SK-N-SH (cell line): ENCODE data around the gene NDUFB8. TPM values are rescaled to one million over a fixed set of nuclear protein-coding genes. Genes with fewer than 3 reads are reported as not detected.

Experiments
- CTCF ChIA-PET: fragments of 300-600, 350-600 bp; formaldehyde crosslinking; extraction: SDS; loops from one replicate; lab custom pipeline; 2021; lab: Yijun Ruan, JAX
- POLR2A ChIA-PET: fragments of 350-600 bp; sonication (Branson Sonifier 250); formaldehyde crosslinking; extraction: SDS; loops from one replicate; lab custom pipeline; 2020; ENCODE audit warnings: antibody characterized with exemption, inconsistent platforms; lab: Yijun Ruan, JAX
- DNase-seq: peaks from one replicate; pipeline ENCODE4 v3.0.0; 2012
- H2AFZ ChIP-seq: fragments of 200-600 bp; sonication (generic); 2 replicates; pipeline ENCODE4 v1.8.1; 2016; ENCODE audit warnings: antibody characterized with exemption, mild to moderate bottlenecking, low read depth
- H3F3A ChIP-seq: fragments of 200-600 bp; sonication (generic); replicated peaks from 2 replicates; pipeline ENCODE3; 2016; ENCODE audit warnings: antibody characterized with exemption, mild to moderate bottlenecking; ENCODE audit not compliant: insufficient read depth
- H3K27ac ChIP-seq, 2 experiments: fragments of 200-500 bp in 1 of 2; fragments of 200-600 bp in 1 of 2; sonication (Bioruptor generic) in 1 of 2; sonication (generic), shearing (Covaris generic) in 1 of 2; 2 replicates each; pipeline versions ENCODE4 v1.5.1 to v1.6.1; 2014 to 2016; ENCODE audit warnings: low read depth in 2 of 2, inconsistent platforms in 1 of 2, low read length in 1 of 2, mild to moderate bottlenecking in 1 of 2, mixed read lengths in 1 of 2
- H3K27me3 ChIP-seq: fragments of 200-600 bp; sonication (generic), shearing (Covaris generic); 2 replicates; pipeline ENCODE4 v1.6.1; 2016; ENCODE audit warnings: mixed run types; ENCODE audit not compliant: insufficient read depth
- H3K36me3 ChIP-seq, 2 experiments: fragments of 200-500 bp in 1 of 2; fragments of 200-600 bp in 1 of 2; sonication (Bioruptor generic) in 1 of 2; sonication (generic) in 1 of 2; replicated peaks in 1 of 2; 2 replicates each; pipeline versions ENCODE3 to v1.5.1; 2014 to 2016; ENCODE audit warnings: low read length in 1 of 2, mild to moderate bottlenecking in 1 of 2; ENCODE audit not compliant: insufficient read depth in 2 of 2, control insufficient read depth in 1 of 2
- H3K4me1 ChIP-seq, 2 experiments: fragments of 200-500 bp in 1 of 2; fragments of 200-600 bp in 1 of 2; sonication (Bioruptor generic) in 1 of 2; sonication (generic), shearing (Covaris generic) in 1 of 2; 2 replicates each; pipeline versions ENCODE4 v1.5.1 to v1.6.1; 2014 to 2016; ENCODE audit warnings: low read depth in 1 of 2, low read length in 1 of 2, mixed run types in 1 of 2; ENCODE audit not compliant: insufficient read depth in 2 of 2, control insufficient read depth in 1 of 2
- H3K4me2 ChIP-seq: fragments of 200-600 bp; sonication (generic), shearing (Covaris generic); 2 replicates; pipeline ENCODE4 v1.6.1; 2017; ENCODE audit warnings: mixed run types
- H3K4me3 ChIP-seq, 2 experiments: fragments of 200-500 bp in 1 of 2; fragments of 200-600 bp in 1 of 2; sonication (Bioruptor generic) in 1 of 2; sonication (generic), shearing (Covaris generic) in 1 of 2; 2 replicates each; pipeline versions ENCODE4 v1.5.1 to v1.8.1; 2014 to 2016; ENCODE audit warnings: low read depth in 2 of 2, inconsistent platforms in 1 of 2, low read length in 1 of 2, mild to moderate bottlenecking in 1 of 2, mixed read lengths in 1 of 2, moderate library complexity in 1 of 2
- H3K79me2 ChIP-seq: fragments of 200-600 bp; sonication (generic); 2 replicates; pipeline ENCODE4 v1.8.1; 2017; ENCODE audit warnings: mild to moderate bottlenecking; ENCODE audit not compliant: insufficient read depth
- H3K9ac ChIP-seq: fragments of 200-600 bp; sonication (generic); 2 replicates; pipeline ENCODE4 v1.6.1; 2017; ENCODE audit warnings: mixed run types
- H3K9me2 ChIP-seq: fragments of 200-600 bp; sonication (generic); 2 replicates; pipeline ENCODE4 v1.6.1; 2017; ENCODE audit warnings: mixed run types
- H3K9me3 ChIP-seq: fragments of 200-600 bp; sonication (generic); 2 replicates; pipeline ENCODE4 v1.6.1; 2017; ENCODE audit warnings: mixed run types, mild to moderate bottlenecking, moderate library complexity
- H4K20me1 ChIP-seq: fragments of 200-600 bp; sonication (generic); 2 replicates; pipeline ENCODE4 v1.6.1; 2017; ENCODE audit warnings: mild to moderate bottlenecking, mixed run types; ENCODE audit not compliant: insufficient read depth
- ELF1 ChIP-seq: IDR thresholded peaks from 2 replicates; pipeline ENCODE4 v1.4.0; 2012
- FOSL2 ChIP-seq: IDR thresholded peaks from 2 replicates; pipeline ENCODE4 v1.4.0; 2012; ENCODE audit warnings: low read depth, mild to moderate bottlenecking, moderate library complexity, borderline replicate concordance
- FOXJ3 ChIP-seq: sonication (generic); formaldehyde crosslinking; IDR thresholded peaks from 2 replicates; pipeline ENCODE4 v1.5.1; 2020; ENCODE audit warnings: mild to moderate bottlenecking, missing genetic modification reagents
- FOXM1 ChIP-seq: IDR thresholded peaks from 2 replicates; pipeline ENCODE4 v1.4.0; 2012; ENCODE audit warnings: low read depth, mild to moderate bottlenecking
- GATA2 ChIP-seq: sonication (generic); formaldehyde crosslinking; IDR thresholded peaks from 2 replicates; pipeline ENCODE4 v1.5.0; 2020; ENCODE audit warnings: mild to moderate bottlenecking, missing genetic modification reagents
- MXI1 ChIP-seq: IDR thresholded peaks from 2 replicates; pipeline ENCODE4 v1.6.1; 2012; ENCODE audit warnings: mild to moderate bottlenecking, low read depth, low read length, improper control_type of control experiment
- NFIC ChIP-seq: IDR thresholded peaks from 2 replicates; pipeline ENCODE4 v1.4.0; 2012; ENCODE audit warnings: borderline replicate concordance
- POLR2AphosphoS5 ChIP-seq: IDR thresholded peaks from 2 replicates; pipeline ENCODE4 v1.6.1; 2012; ENCODE audit warnings: low read depth, low read length
- RAD21 ChIP-seq: IDR thresholded peaks from 2 replicates; pipeline ENCODE4 v1.6.1; 2012; ENCODE audit warnings: mild to moderate bottlenecking, low read length
- RCOR1 ChIP-seq: fragments of 150-350 bp; IDR thresholded peaks from 2 replicates; pipeline ENCODE4 v1.6.1; 2017; ENCODE audit warnings: antibody characterized with exemption, low read length
- RFX5 ChIP-seq: IDR thresholded peaks from 2 replicates; pipeline ENCODE4 v1.6.1; 2012; ENCODE audit warnings: mild to moderate bottlenecking, improper control_type of control experiment, low read length
- SMC3 ChIP-seq: IDR thresholded peaks from 2 replicates; pipeline ENCODE4 v1.6.1; 2012; ENCODE audit warnings: low read depth, low read length, improper control_type of control experiment
- TAF1 ChIP-seq: IDR thresholded peaks from 2 replicates; pipeline ENCODE4 v1.6.1; 2012; ENCODE audit warnings: low read depth, mild to moderate bottlenecking, low read length, moderate library complexity, borderline replicate concordance
- YY1 ChIP-seq: IDR thresholded peaks from 2 replicates; pipeline ENCODE4 v1.4.0; 2012; ENCODE audit warnings: low read depth, mild to moderate bottlenecking
- WGBS: methylation state at CpG from one replicate; pipeline ENCODE4 v1.1.6; 2017; ENCODE audit warnings: low lambda C conversion rate; 5-methylcytosine and 5-hydroxymethylcytosine counted together
- polyA plus RNA-seq, 3 experiments: library from polyadenylated mRNA; depleted of rRNA; stranded (reverse); fragments of >200 nt; gene quantifications; 2 replicates each; pipeline ENCODE4 v1.2.3, GENCODE V29; 2012
- TF ChIP-seq, protein P1 (sequence below): fragments of 200-600 bp; sonication (generic); IDR thresholded peaks from 2 replicates; pipeline ENCODE4 v1.6.1; 2017; ENCODE audit warnings: antibody characterized with exemption, mild to moderate bottlenecking, moderate library complexity
- TF ChIP-seq, protein P2 (sequence below): IDR thresholded peaks from 2 replicates; pipeline ENCODE4 v1.4.0; 2012; ENCODE audit warnings: low read depth
- TF ChIP-seq, protein P3 (sequence below): fragments of 150-350 bp; IDR thresholded peaks from 2 replicates; pipeline ENCODE4 v1.6.1; 2016; ENCODE audit warnings: mild to moderate bottlenecking, low read depth, low read length
- TF ChIP-seq, protein P4 (sequence below): IDR thresholded peaks from 2 replicates; pipeline ENCODE4 v1.4.0; 2012; ENCODE audit warnings: low read depth, borderline replicate concordance

The NDUFB8 gene
- polyA plus RNA-seq, 1 of the 3 experiments (the other 2 are of a cell fraction) = 368 TPM

DNA sequence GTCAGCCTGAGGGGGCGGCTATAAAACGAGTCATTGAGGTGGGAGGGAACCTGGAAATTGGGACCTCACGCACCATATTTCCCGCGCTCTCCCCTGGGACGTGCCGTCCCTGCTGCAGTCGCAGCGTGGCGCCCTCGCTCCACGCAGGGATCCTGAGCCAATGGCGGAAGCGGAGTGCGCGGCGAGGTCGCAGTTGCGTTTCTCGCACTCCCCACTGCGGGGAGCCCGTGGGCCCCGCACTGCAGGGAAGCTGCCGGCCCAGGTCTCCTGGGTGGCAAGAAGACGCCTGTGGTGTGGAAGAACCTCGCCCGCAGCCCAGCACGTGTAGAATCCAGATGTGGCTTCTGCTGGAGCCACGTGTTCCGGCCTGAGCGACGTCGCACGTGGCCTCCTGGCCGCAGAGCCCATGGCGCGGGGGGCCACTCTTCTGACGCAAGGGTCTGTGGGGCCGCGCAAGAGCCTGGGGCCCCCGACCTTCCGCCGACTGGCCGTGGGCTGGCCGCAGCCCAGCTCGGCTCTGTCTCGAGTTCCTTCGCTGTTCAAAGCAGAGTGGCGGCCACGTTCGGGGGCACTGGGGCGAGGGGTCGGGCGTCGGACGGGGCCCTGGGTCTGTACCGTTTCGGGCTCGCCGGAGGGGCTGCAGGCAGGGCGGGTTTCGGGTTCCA, 32.5 kb upstream of the NDUFB8 start:
- ChIA-PET POLR2A (interaction anchor here (0.7 to 1.7 kb wide), 4 partner anchors 166 to 321 kb away, joined by 3 to 6 read pairs (median 4); no protein-coding TSS in a partner anchor), CTCF (interaction anchor here (0.5 to 11.5 kb wide), 89 partner anchors 8 to 490 kb away, joined by 3 to 262 read pairs (median 6); partner anchors contain the start of genes HIF1AN and PAX2)
- Histone ChIP-seq H3K27me3 (no peaks in the 10 kb centered on the region), H3K27ac (no peak overlapping the region), H3F3A (peaks cover 3% of the 10 kb centered on the region), H3K4me2 (no peak overlapping the region), H3K9me2 (no peaks in the 10 kb centered on the region), H3K9ac (no peak overlapping the region), H3K4me1 (no peaks in the 10 kb centered on the region; a peak in 1 of 4 replicates), H2AFZ (no peak overlapping the region), H3K36me3 (peaks cover 3 to 5% of the 10 kb centered on the region in 2 experiments), H3K79me2 (no peaks in the 10 kb centered on the region), H3K4me3 (no peak overlapping the region; a peak in 1 of 4 replicates), H3K9me3 (no peaks in the 10 kb centered on the region), H4K20me1 (no peaks in the 10 kb centered on the region)
- 25% methylated on average over 31 of the region's 62 CpGs for WGBS
- TF ChIP-seq RAD21 = peak; percentile 97
- peak; percentile 19; the same call in 1 of the 2 replicates for TF ChIP-seq ELF1
- TF ChIP-seq, protein P1, sequence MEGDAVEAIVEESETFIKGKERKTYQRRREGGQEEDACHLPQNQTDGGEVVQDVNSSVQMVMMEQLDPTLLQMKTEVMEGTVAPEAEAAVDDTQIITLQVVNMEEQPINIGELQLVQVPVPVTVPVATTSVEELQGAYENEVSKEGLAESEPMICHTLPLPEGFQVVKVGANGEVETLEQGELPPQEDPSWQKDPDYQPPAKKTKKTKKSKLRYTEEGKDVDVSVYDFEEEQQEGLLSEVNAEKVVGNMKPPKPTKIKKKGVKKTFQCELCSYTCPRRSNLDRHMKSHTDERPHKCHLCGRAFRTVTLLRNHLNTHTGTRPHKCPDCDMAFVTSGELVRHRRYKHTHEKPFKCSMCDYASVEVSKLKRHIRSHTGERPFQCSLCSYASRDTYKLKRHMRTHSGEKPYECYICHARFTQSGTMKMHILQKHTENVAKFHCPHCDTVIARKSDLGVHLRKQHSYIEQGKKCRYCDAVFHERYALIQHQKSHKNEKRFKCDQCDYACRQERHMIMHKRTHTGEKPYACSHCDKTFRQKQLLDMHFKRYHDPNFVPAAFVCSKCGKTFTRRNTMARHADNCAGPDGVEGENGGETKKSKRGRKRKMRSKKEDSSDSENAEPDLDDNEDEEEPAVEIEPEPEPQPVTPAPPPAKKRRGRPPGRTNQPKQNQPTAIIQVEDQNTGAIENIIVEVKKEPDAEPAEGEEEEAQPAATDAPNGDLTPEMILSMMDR = peak; percentile 67
- TF ChIP-seq, protein P2, sequence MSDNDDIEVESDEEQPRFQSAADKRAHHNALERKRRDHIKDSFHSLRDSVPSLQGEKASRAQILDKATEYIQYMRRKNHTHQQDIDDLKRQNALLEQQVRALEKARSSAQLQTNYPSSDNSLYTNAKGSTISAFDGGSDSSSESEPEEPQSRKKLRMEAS = peak; percentile 79
- TF ChIP-seq, protein P3, sequence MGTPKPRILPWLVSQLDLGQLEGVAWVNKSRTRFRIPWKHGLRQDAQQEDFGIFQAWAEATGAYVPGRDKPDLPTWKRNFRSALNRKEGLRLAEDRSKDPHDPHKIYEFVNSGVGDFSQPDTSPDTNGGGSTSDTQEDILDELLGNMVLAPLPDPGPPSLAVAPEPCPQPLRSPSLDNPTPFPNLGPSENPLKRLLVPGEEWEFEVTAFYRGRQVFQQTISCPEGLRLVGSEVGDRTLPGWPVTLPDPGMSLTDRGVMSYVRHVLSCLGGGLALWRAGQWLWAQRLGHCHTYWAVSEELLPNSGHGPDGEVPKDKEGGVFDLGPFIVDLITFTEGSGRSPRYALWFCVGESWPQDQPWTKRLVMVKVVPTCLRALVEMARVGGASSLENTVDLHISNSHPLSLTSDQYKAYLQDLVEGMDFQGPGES = no peak
- peak; percentile 27; the same call in 1 of the 2 replicates for TF ChIP-seq MXI1
- peak; percentile 62; the same call in 1 of the 2 replicates for TF ChIP-seq FOXJ3 (CRISPR knock-in tag)
- no peak for TF ChIP-seq NFIC
- TF ChIP-seq RCOR1 = peak; percentile 54; the same call in 1 of the 2 replicates
- TF ChIP-seq SMC3 = peak; percentile 89
- no peak; the same call in 1 of the 2 replicates for TF ChIP-seq FOSL2
- TF ChIP-seq YY1 = peak; percentile 46; the same call in 1 of the 2 replicates
- TF ChIP-seq RFX5 = no peak
- peak; percentile 94 for DNase-seq

DNA sequence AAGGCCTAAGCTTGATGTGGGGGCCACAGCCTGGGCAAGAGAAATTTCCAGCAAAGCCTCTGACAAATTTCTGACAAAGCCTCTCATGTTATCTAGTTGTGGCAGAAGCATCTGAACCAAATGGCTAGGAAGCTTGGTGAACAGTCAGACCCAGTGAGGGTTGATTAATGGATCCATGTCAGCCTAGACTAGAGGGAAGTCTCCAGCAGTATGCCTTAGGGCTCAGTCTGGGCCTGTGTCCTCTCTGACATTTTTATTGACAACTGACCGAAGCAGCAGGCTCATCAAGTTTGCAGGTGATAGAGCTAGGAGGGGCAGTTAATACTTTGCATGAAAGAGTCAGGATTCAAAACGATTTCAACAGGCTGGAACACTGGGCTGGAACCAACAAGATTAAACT, 31.3 kb upstream of the NDUFB8 start:
- Histone ChIP-seq H3K79me2 (no peaks in the 10 kb centered on the region), H4K20me1 (no peaks in the 10 kb centered on the region), H3K4me3 (no peak overlapping the region), H3K27ac (no peak overlapping the region), H3K4me1 (no peaks in the 10 kb centered on the region; a peak in 1 of 4 replicates), H3K4me2 (no peak overlapping the region), H3F3A (peaks cover 3% of the 10 kb centered on the region), H3K36me3 (peaks cover 5 to 11% of the 10 kb centered on the region in 2 experiments), H3K9ac (no peak overlapping the region), H2AFZ (no peak overlapping the region), H3K9me2 (no peaks in the 10 kb centered on the region), H3K9me3 (no peaks in the 10 kb centered on the region), H3K27me3 (no peaks in the 10 kb centered on the region)
- 64% methylated on average over 2 of the region's 2 CpGs for WGBS
- ChIA-PET CTCF (interaction anchor here (0.8 to 11.5 kb wide), 29 partner anchors 9 to 501 kb away, joined by 3 to 262 read pairs (median 5); partner anchors contain the start of genes KAZALD1 and PAX2), POLR2A (interaction anchor here (0.6 to 1.7 kb wide), 2 partner anchors 183 to 315 kb away, joined by 3 to 6 read pairs; no protein-coding TSS in a partner anchor)
- TF ChIP-seq GATA2 (CRISPR knock-in tag) = no peak
- TF ChIP-seq FOXJ3 (CRISPR knock-in tag) = no peak
- no peak for TF ChIP-seq POLR2AphosphoS5
- no peak for TF ChIP-seq FOXM1
- TF ChIP-seq MXI1 = no peak
- no peak for TF ChIP-seq TAF1
- TF ChIP-seq NFIC = no peak
- TF ChIP-seq, protein P4, sequence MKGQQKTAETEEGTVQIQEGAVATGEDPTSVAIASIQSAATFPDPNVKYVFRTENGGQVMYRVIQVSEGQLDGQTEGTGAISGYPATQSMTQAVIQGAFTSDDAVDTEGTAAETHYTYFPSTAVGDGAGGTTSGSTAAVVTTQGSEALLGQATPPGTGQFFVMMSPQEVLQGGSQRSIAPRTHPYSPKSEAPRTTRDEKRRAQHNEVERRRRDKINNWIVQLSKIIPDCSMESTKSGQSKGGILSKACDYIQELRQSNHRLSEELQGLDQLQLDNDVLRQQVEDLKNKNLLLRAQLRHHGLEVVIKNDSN = no peak
- no peak for TF ChIP-seq SMC3
- TF ChIP-seq, protein P1 = no peak
- DNase-seq = no peak
